Transverse colon (tissue), 4 donors: ENCODE measurements around the gene TRPM1. TPM values are rescaled to one million over a fixed set of nuclear protein-coding genes. Genes with fewer than 3 reads are reported as not detected.

Source experiments
- DNase-seq: peaks from one replicate; pipeline ENCODE4 v3.0.0-alpha.2; 2019
- H3K27ac ChIP-seq, 4 donors: fragments of 200-600 bp; sonication (generic); 2 replicates each; pipeline ENCODE4 v1.5.1; 2016 to 2018; ENCODE audit warnings: inconsistent platforms in 4 of 4
- H3K27me3 ChIP-seq: fragments of 200-600 bp; sonication (generic); 2 replicates; pipeline ENCODE4 v1.5.1; 2017; ENCODE audit warnings: inconsistent platforms
- H3K36me3 ChIP-seq, 4 donors: fragments of 200-600 bp; sonication (generic); 2 replicates each; pipeline ENCODE4 v1.5.1; 2017 to 2019; ENCODE audit warnings: inconsistent platforms in 4 of 4
- H3K4me1 ChIP-seq, 4 donors: fragments of 200-600 bp; sonication (generic); 2 replicates each; pipeline ENCODE4 v1.5.1; 2017 to 2020; ENCODE audit warnings: inconsistent platforms in 4 of 4
- H3K4me3 ChIP-seq, 4 donors: fragments of 200-600 bp; sonication (generic); 1 replicate in 1 of 4; 2 replicates in 3 of 4; pipeline versions ENCODE4 v1.5.1 to v1.6.1; 2017 to 2019; ENCODE audit warnings: inconsistent platforms in 4 of 4
- H3K9me3 ChIP-seq, 2 donors: fragments of 200-600 bp; sonication (generic); 2 replicates each; pipeline ENCODE4 v1.5.1; 2017 to 2019; ENCODE audit warnings: inconsistent platforms in 2 of 2
- EP300 ChIP-seq: sonication (generic); formaldehyde crosslinking; IDR thresholded peaks from one replicate; pipeline ENCODE4 v1.6.1; 2017; ENCODE audit warnings: antibody characterized with exemption, low read depth
- POLR2A ChIP-seq: fragments of 450-650 bp; IDR thresholded peaks from one replicate; pipeline ENCODE4 v1.6.1; 2016; ENCODE audit warnings: antibody characterized with exemption, mild to moderate bottlenecking, moderate library complexity
- POLR2AphosphoS5 ChIP-seq, 3 donors: sonication (generic); formaldehyde crosslinking; IDR thresholded peaks; one replicate each; pipeline ENCODE4 v1.6.1; 2016; ENCODE audit warnings: antibody characterized with exemption in 3 of 3
- WGBS, 2 donors: methylation state at CpG; one replicate each; pipeline ENCODE4 v1.1.5; 2018; ENCODE audit warnings: low coverage in 1 of 2; 5-methylcytosine and 5-hydroxymethylcytosine counted together
- in situ Hi-C, 4 donors: fragments of 200-750 bp; cut with MboI; loops; one replicate each; pipeline versions ENCODE4 v1.15.0 to v1.15.1; 2017; ENCODE audit warnings: low sequenced_read_pairs in 3 of 4, low pct_ligation_motif_present in 1 of 4, low pct_unique_long_range_greater_than_20kb in 1 of 4
- intact Hi-C: fragments of 100-400 bp; cut with DNase I; formaldehyde crosslinking; loops from one replicate; pipeline ENCODE4 v1.15.1; 2023; ENCODE audit warnings: low total_unique reads
- total RNA-seq, 4 donors: library from RNA; depleted of rRNA; stranded (reverse); fragments of >200 nt; gene quantifications; one replicate each; pipeline ENCODE4 v1.1.0, GENCODE V29; 2016
- TF ChIP-seq, protein P1 (sequence below), 5 experiments: fragments of 200-600 bp in 3 of 5; fragments of 450-650 bp in 2 of 5; sonication (generic) in 3 of 5; IDR thresholded peaks; 1 replicate in 2 of 5; 2 replicates in 3 of 5; pipeline ENCODE4 v1.5.1; 2016 to 2017; ENCODE audit warnings: antibody characterized with exemption in 5 of 5, inconsistent platforms in 3 of 5, mild to moderate bottlenecking in 2 of 5, moderate library complexity in 1 of 5

TRPM1 gene
- total RNA-seq, 4 donors from 2014 or later: not detected

DNA sequence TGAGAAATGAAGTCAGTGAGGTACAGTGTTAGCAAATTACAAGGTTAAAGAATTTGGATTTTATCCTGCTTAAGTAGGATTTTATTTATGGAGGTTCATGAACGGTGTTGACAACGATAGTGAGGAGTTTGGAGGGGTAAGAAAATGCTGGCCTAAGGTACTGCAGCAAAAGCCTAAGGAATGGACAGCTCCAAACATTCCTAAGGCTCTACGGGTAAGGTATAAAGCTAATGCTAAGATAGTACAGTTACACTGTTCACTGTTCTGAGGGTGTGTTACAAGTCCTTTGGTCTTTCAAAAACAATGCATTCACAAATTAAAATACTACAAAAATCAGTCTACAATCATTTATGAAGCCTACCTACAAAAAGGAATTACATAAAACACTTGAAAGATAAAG lies 117.4 kb downstream of the TRPM1 start:
- 62 to 63% methylated on average over 3 of the region's 3 CpGs for WGBS, 2 donors
- TF ChIP-seq POLR2AphosphoS5 (IDR thresholded peaks at IDR 0.05) (no peak), EP300 (no peak), POLR2A (no peak)
- TF ChIP-seq, protein P1, sequence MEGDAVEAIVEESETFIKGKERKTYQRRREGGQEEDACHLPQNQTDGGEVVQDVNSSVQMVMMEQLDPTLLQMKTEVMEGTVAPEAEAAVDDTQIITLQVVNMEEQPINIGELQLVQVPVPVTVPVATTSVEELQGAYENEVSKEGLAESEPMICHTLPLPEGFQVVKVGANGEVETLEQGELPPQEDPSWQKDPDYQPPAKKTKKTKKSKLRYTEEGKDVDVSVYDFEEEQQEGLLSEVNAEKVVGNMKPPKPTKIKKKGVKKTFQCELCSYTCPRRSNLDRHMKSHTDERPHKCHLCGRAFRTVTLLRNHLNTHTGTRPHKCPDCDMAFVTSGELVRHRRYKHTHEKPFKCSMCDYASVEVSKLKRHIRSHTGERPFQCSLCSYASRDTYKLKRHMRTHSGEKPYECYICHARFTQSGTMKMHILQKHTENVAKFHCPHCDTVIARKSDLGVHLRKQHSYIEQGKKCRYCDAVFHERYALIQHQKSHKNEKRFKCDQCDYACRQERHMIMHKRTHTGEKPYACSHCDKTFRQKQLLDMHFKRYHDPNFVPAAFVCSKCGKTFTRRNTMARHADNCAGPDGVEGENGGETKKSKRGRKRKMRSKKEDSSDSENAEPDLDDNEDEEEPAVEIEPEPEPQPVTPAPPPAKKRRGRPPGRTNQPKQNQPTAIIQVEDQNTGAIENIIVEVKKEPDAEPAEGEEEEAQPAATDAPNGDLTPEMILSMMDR (IDR thresholded peaks at IDR 0.05): no peak
- H3K27me3 ChIP-seq: no peaks in the 10 kb centered on the region
- no peak for DNase-seq
- no peak overlapping the region for H3K4me3 ChIP-seq
- no peaks in the 10 kb centered on the region for H3K9me3 ChIP-seq
- H3K36me3 ChIP-seq: peaks cover 0 to 4% (median 0%) of the 10 kb centered on the region in 4 donors
- intact Hi-C loops: no loop called here
- H3K27ac ChIP-seq: peak overlapping the region in 1 of 4 donors; percentile 37
- H3K4me1 ChIP-seq: peaks cover 17 to 57% (median 35%) of the 10 kb centered on the region in 4 donors
- in situ Hi-C loops: no loop called here

DNA sequence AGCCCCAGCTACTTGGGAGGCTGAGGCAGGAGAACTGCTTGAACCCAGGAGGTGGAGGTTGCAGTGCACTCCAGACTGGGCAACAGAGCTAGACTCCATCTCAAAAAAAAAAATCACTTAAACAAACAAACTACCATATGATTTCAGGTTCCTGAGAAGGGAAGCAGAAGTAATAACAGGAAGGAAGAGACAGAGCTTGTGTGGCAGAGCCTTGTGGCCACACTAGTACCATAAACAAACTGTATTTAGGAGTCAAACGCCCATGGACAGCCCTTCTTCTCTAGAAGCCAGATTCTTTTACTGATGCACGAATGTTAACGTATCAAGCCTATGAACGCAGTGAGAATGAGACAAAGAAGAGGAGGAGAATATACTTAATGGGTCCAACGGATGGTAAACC lies 122.1 kb downstream of the TRPM1 start:
- DNase-seq: no peak
- H3K27me3 ChIP-seq: no peaks in the 10 kb centered on the region
- H3K4me3 ChIP-seq: no peak overlapping the region
- H3K4me1 ChIP-seq: peaks cover 0 to 36% (median 10%) of the 10 kb centered on the region in 4 donors
- TF ChIP-seq, protein P1 (IDR thresholded peaks at IDR 0.05): no peak
- TF ChIP-seq POLR2A: no peak
- no peak for TF ChIP-seq EP300
- no peak for TF ChIP-seq POLR2AphosphoS5 (IDR thresholded peaks at IDR 0.05)
- in situ Hi-C loops: loop anchor here in 1 of 4 donors (5.0 kb wide), 1 partner anchor 48 kb away; no protein-coding TSS in a partner anchor
- H3K27ac ChIP-seq: no peak overlapping the region
- no peaks in the 10 kb centered on the region for H3K9me3 ChIP-seq
- 85 to 89% methylated on average over 5 of the region's 5 CpGs for WGBS, 2 donors
- H3K36me3 ChIP-seq: peaks cover 0 to 18% (median 0%) of the 10 kb centered on the region in 4 donors
- intact Hi-C loops: no loop called here

DNA sequence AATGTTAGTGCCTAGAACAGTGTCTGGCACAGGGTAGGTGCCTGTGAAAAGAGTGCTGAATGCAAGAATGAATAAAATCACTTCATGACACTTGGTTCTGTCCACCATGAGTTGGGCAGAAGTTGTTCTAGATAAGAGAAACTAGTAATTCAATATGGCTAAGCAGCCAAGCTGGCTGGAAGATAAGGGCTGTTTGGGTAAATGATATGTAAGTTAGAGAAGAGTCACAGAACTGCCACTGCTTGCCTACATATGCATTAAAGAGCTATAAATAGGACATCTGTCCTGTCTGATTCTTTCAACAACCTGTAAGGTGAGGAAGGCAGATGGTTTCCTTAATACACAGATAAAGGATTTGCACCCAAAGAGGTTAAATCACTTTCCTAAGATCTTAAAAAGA lies 123.2 kb downstream of the TRPM1 start:
- intact Hi-C loops (no loop called here), in situ Hi-C loops (loop anchor here in 1 of 4 donors (5.0 kb wide), 1 partner anchor 49 kb away; no protein-coding TSS in a partner anchor)
- peaks cover 0 to 25% (median 4%) of the 10 kb centered on the region in 4 donors for H3K4me1 ChIP-seq
- H3K36me3 ChIP-seq: peaks cover 0 to 27% (median 4%) of the 10 kb centered on the region in 4 donors
- no peak for DNase-seq
- TF ChIP-seq POLR2A: no peak
- no peak for TF ChIP-seq EP300
- TF ChIP-seq POLR2AphosphoS5 (IDR thresholded peaks at IDR 0.05): no peak
- TF ChIP-seq, protein P1 (IDR thresholded peaks at IDR 0.05): no peak
- no peaks in the 10 kb centered on the region for H3K9me3 ChIP-seq
- H3K27ac ChIP-seq: no peak overlapping the region
- no peak overlapping the region for H3K4me3 ChIP-seq
- H3K27me3 ChIP-seq: no peaks in the 10 kb centered on the region

DNA sequence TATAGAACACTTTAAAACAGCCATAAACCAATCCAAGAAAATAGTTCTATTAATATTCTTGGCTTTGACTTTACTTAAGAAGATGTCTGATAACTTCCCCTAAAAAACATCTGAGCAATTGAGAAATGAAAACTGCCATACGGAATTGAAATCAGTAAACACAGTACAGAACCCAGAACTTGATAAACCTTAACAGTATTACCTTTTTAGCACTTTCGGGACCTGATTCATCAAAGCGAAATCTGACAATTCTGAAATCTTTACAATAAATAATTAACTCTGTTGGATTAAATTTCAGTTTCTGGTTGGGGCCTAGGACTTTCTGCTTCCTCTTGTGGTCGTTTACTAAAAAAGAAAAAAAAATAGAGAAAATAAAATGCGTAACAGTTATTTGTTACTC lies 127.4 kb downstream of the TRPM1 start:
- Histone ChIP-seq H3K4me3 (no peak overlapping the region), H3K36me3 (peaks cover 0 to 43% (median 6%) of the 10 kb centered on the region in 4 donors), H3K9me3 (no peaks in the 10 kb centered on the region), H3K4me1 (peaks cover 0 to 10% (median 2%) of the 10 kb centered on the region in 4 donors), H3K27ac (no peak overlapping the region), H3K27me3 (no peaks in the 10 kb centered on the region)
- intact Hi-C loops (no loop called here), in situ Hi-C loops (no loop called here)
- WGBS, 2 donors: 86 to 87% methylated on average over 5 of the region's 5 CpGs
- no peak for DNase-seq
- TF ChIP-seq POLR2A: no peak
- TF ChIP-seq POLR2AphosphoS5 (IDR thresholded peaks at IDR 0.05): no peak
- TF ChIP-seq EP300: no peak
- TF ChIP-seq, protein P1 (IDR thresholded peaks at IDR 0.05): no peak
